ENCODE results near the gene COL23A1.

- TF ChIP-seq POLR2AphosphoS5 (IDR thresholded peaks at IDR 0.05; ENCODE audit: low read depth, low read length) (no peak), ERF (CRISPR knock-in tag; IDR thresholded peaks at IDR 0.05) (no peak)
Measured at GRCh38 chr5:178445534-178445933, 144.7 kb downstream of the COL23A1 start.
